GM12891 (cell line): ENCODE results near the gene LEPROT.

Experiments used
- DNase-seq: peaks from one replicate; pipeline ENCODE4 v3.0.0; 2011; ENCODE audit warnings: low spot score; ENCODE audit not compliant: insufficient read length
- FAIRE-seq: peaks from 2 replicates; lab custom pipeline; 2011; peaks lifted over from hg19 to GRCh38; lab: Jason Lieb, UNC
- PAX5 ChIP-seq: IDR thresholded peaks from 2 replicates; pipeline ENCODE4 v1.6.1; 2011; ENCODE audit warnings: low read length, moderate library complexity, mild to moderate bottlenecking; ENCODE audit not compliant: insufficient read depth, severe bottlenecking
- POLR2A ChIP-seq: IDR thresholded peaks from 2 replicates; pipeline ENCODE4 v1.6.1; 2011; ENCODE audit warnings: low read depth, low read length, control low read depth
- POLR2AphosphoS5 ChIP-seq: IDR thresholded peaks from 2 replicates; pipeline ENCODE4 v1.6.1; 2011; ENCODE audit warnings: low read depth, low read length, control low read depth
- POU2F2 ChIP-seq: IDR thresholded peaks from 2 replicates; pipeline ENCODE4 v1.6.1; 2011; ENCODE audit warnings: low read depth, mild to moderate bottlenecking, control low read depth, low read length, moderate library complexity
- SPI1 ChIP-seq: IDR thresholded peaks from 2 replicates; pipeline ENCODE4 v1.6.1; 2011; ENCODE audit warnings: low read depth, low read length, control low read depth
- TAF1 ChIP-seq: IDR thresholded peaks from 2 replicates; pipeline ENCODE4 v1.6.1; 2011; ENCODE audit warnings: low read depth, low read length, control low read depth

LEPROT gene

DNA sequence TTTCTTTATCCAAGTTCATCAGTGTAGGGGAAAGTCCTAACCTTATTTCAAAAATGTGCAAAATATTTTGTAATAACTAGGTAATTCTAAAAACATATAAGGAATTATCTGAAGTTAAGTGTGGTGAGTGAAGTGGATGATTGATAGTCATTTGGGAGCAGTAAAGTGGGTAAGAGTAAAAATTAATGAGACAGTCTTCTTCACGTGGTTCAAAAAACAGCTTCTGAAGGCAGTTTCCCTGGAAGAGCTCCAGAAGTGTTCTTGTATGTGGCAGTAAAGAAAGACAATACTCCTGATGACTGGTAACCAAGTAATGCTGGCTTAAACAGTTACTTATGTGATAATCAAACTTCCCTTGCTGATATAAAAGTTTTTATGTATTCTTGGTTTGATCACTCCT, 50.3 kb downstream of the LEPROT start:
- DNase-seq (no peak), FAIRE-seq (no peak)
- TF ChIP-seq TAF1 (no peak), SPI1 (no peak)

DNA sequence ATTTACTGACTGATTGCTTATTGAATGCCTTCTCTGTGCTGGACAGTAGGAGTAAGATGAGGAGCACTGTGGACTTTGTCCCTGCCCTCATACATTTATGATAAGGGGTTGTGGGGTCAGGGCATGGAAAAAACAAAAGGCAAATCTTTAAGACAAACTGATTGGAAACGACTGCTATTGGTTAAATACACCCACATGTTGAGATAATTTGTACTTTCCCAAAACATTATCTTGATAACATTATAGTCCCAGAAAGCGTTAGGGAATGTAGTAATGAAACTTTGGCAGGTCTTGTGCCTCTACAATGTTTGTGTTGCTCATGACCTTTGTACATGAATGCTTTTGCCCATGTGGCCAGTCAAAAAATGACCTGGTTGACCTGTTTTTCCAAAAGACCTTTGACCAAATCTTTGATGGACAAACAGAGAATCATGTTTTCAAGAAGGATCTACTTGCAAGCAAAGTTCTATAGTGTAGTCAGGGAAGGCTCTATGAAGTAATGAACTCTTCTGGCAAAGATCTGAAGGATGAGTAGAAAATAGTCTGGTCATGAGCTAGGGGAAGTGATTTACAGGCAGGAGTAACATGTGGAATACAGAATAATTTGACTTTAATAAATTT, 50.9 kb downstream of the LEPROT start:
- DNase-seq (no peak), FAIRE-seq (no peak)
- TF ChIP-seq POU2F2 (no peak), POLR2AphosphoS5 (no peak), PAX5 (no peak), SPI1 (no peak), POLR2A (no peak), TAF1 (no peak)

DNA sequence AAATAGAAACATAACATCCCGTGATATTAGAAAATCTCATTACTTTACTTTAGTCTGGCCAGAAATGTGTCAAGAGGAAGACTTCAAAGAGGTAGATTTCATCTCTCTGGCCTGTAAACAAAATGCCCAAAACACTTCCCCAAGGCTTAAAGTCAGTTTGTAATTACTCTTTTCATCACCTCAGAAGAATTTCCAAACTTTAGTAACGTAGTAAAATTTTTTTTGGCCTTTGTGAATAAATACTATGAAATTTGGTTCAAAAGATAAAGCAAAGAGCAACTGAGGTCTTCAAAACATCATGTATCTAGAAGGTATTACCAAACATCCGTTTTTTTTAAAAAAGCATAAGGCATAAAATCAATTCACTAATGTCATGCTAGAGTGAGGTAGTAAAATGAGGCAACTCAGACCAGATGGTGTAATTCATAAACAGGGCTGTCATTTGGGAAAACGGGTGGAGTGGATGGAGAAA, 51.4 kb downstream of the LEPROT start:
- no peak for TF ChIP-seq TAF1
- TF ChIP-seq SPI1, result no peak
- TF ChIP-seq POLR2AphosphoS5, result no peak
- TF ChIP-seq POU2F2, result no peak
- no peak for TF ChIP-seq POLR2A
- no peak for TF ChIP-seq PAX5
- no peak for DNase-seq
- FAIRE-seq, result no peak

DNA sequence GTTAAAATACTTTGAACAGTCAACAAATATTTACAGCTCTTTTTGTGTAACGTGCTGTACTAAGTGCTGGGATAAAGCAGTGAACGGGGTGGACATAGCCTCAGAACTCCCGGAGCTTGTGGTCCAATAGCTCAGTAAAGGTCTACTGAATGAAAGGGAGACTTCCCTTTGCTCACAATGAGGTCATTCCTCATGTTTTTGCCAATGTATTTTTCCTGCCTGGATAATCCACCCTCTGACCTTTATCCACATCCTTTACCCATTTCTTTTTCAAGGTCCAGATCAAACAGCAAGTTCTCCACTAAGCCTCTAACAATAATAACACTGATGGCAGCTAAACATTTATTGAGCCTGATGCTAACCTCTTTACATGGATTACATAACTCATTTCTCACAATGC, 55.9 kb downstream of the LEPROT start:
- no peak for TF ChIP-seq POU2F2
- no peak for TF ChIP-seq TAF1
- no peak for TF ChIP-seq POLR2A
- TF ChIP-seq POLR2AphosphoS5, result no peak
- TF ChIP-seq SPI1, result no peak
- TF ChIP-seq PAX5, result no peak
- DNase-seq, result no peak
- FAIRE-seq, result no peak

DNA sequence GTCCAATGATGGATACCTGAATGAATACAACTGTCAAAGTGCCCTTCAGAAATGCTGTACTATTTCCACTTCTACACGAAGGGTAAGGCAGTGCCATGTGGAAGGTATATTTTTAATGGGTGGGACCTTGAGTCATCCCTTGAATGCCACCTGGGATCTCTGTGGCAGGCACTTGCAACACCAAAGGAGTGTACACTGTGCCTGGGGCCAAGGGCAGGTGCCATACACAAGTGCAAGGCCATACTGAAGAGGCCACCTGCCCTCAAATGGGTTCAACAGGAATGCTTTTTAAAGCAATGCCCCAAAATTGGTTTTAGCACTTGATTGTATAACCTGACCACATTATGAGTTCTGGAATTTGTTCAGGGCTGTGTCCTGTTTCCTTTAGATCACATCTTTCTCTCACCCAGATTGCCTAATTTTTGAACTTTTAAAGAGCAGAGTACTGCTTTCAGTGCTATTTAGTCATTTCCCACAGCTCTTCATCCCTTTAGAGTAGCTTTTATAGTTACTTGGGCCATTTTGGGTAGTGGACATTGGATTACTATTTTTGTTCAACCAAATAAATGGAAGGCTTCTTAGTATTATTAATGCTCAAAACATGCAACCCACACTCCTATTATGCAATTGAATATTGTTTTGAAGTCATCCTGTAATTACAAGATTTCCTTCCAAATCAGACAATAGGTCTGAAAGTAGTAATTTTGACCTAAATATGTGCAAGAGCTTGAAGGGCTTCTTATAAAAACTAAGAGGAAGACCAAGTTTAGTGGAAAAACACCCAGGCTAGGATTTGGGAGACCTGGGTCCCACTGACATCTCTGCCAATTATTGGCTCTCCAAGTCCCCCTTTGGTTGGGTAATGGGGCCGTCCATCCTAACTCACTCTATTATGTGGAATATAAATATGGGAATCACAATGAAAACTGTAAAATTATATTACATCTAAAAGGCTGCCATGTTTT, 57.2 kb downstream of the LEPROT start:
- TF ChIP-seq SPI1 (no peak), POLR2A (no peak), TAF1 (no peak), PAX5 (no peak), POU2F2 (no peak), POLR2AphosphoS5 (no peak)
- FAIRE-seq (no peak), DNase-seq (no peak)

DNA sequence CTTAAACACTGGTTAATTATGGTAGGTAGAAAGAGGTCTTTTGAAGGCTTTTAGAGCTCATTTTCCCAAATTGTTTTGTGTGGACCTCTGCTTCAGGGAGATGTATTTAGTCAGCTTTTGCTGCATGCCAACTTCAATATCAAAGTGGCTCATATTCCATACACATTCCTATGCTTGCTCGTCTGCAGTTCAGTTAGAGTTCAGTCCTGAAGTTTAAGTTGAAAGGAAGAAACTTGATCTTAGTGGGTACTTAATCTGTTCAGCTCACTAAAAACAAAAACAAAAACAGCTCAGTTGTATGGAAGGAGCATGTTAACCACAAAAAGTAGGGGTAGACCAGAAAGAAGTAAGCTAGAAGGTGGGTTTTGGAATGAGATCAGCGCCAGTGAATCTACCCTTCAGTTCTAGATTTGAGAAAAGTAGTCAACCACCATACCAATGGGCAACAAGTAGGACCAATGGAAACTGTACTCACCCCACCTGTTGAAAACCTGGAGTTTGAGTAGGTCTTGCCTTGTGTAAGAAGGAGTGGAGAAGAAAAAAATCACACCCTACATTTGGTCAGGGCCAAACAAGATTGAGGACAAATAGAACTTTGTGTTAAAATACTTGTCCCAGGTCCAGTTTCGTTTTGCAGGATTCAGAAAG, 58.0 kb downstream of the LEPROT start:
- no peak for TF ChIP-seq POU2F2
- no peak for TF ChIP-seq SPI1
- no peak for TF ChIP-seq POLR2AphosphoS5
- TF ChIP-seq TAF1, result no peak
- TF ChIP-seq PAX5, result no peak
- no peak for TF ChIP-seq POLR2A
- DNase-seq (no peak), FAIRE-seq (no peak)

DNA sequence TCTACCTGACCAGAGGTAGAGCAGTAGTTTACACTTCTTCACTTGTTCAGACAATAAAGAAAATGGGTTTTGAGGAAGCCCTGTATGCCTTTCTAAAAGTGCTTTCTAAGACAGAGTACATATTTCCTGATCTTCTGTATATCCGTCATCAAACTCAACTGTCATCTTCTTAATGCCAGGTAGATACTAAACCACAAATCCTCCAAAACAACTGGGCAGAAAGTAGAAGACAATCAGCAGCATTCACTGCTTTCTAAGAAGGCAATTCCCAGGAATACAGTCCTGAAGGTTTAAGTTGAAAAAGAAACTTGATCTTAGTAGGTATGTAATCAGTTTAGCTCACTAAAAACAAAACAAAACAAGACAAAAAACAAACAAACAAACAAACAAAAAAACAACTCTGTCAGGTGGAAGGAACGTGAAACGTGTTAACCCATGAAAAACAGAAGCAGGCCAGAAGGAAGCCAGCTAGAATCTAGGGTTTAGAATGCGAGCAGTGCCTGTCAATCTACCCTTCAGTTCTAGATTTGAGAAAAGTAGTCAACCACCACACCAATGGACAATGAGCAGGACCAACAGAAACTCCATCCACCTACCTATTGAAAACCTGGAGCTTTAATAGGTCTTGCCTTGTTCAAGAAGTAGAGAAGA, 59.2 kb downstream of the LEPROT start:
- TF ChIP-seq PAX5 (no peak), TAF1 (no peak), POLR2A (no peak), SPI1 (no peak), POLR2AphosphoS5 (no peak), POU2F2 (no peak)
- DNase-seq (no peak), FAIRE-seq (no peak)

DNA sequence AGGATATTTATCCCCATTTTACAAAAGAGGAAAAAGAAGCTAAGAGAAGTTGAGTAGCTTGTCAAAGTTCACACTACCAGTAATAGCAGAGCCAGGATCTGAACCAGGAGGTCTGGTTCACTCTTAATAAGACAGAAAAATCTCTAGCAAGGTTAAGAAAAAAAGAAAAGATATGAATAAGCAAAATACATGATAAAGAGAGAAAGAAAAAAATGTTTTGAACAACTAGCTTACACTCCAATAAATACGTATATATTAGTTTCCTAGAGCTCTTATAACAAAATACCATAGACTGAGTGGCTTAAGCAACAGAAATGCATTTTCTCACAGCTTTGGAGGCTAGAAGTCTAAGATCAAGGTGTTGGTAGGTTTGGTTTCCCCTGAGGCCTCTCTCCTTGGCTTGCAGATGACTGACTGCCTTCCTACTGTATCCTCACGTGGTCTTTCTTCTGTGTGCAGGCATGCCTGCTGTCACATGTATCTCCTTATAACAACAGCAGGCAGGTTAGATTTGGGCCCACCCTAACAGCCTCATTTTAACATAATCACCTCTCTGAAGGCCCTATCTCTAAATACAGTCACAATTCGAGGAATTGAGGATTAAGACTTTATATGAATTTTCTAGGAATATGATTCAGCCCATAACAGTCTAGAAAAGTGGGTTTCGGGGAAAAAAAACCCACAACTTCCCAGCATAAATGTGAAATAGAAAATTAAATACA, 60.4 kb downstream of the LEPROT start:
- no peak for TF ChIP-seq PAX5
- TF ChIP-seq POLR2AphosphoS5, result no peak
- TF ChIP-seq POLR2A, result no peak
- no peak for TF ChIP-seq TAF1
- TF ChIP-seq POU2F2, result no peak
- TF ChIP-seq SPI1, result no peak
- FAIRE-seq (no peak), DNase-seq (no peak)
